Activated CD8-positive, alpha-beta memory T cell treated with anti-CD3 and anti-CD28 coated beads, Interleukin-2, amount 50 U/mL, for 24 hours (primary cell): ENCODE results near the gene OTC.

Experiments
- DNase-seq: peaks from one replicate; pipeline ENCODE4 v3.0.0-alpha.2; 2020; ENCODE audit errors: extremely low read depth

Gene OTC

GRCh38 chrX:38357747-38358673 is 5.6 kb downstream of the OTC start:
- DNase-seq: no peak

- DNase-seq: no peak
Observed at GRCh38 chrX:38363046-38363445, 10.6 kb downstream of the OTC start.

GRCh38 chrX:38365954-38366353 is 13.6 kb downstream of the OTC start:
- DNase-seq: no peak

GRCh38 chrX:38368774-38369173 is 16.4 kb downstream of the OTC start:
- DNase-seq: no peak

- no peak for DNase-seq
Observed at GRCh38 chrX:38371641-38372040, 19.2 kb downstream of the OTC start.

GRCh38 chrX:38374431-38374830 is 22.0 kb downstream of the OTC start:
- DNase-seq: no peak

- DNase-seq: no peak
Observed at GRCh38 chrX:38375891-38376290, 23.5 kb downstream of the OTC start.

GRCh38 chrX:38376747-38377146 is 24.3 kb downstream of the OTC start:
- DNase-seq: no peak

GRCh38 chrX:38379088-38379487 is 26.7 kb downstream of the OTC start:
- DNase-seq: no peak

GRCh38 chrX:38382663-38383062 is 30.3 kb downstream of the OTC start:
- no peak for DNase-seq

GRCh38 chrX:38400389-38400910 is 48.0 kb downstream of the OTC start:
- no peak for DNase-seq

GRCh38 chrX:38402118-38402517 is 49.7 kb downstream of the OTC start:
- no peak for DNase-seq

- no peak for DNase-seq
Observed at GRCh38 chrX:38403834-38404233, 51.4 kb downstream of the OTC start.

- DNase-seq: no peak
Observed at GRCh38 chrX:38407126-38407525, 54.7 kb downstream of the OTC start.

GRCh38 chrX:38409289-38409688 is 56.9 kb downstream of the OTC start:
- no peak for DNase-seq

GRCh38 chrX:38426785-38427184 is 74.4 kb downstream of the OTC start:
- no peak for DNase-seq

GRCh38 chrX:38431525-38431924 is 79.1 kb downstream of the OTC start:
- DNase-seq: no peak

- no peak for DNase-seq
Observed at GRCh38 chrX:38435130-38435529, 82.7 kb downstream of the OTC start.

GRCh38 chrX:38437093-38437492 is 84.7 kb downstream of the OTC start:
- DNase-seq: no peak

GRCh38 chrX:38438321-38438720 is 85.9 kb downstream of the OTC start:
- DNase-seq: no peak

- DNase-seq: no peak
Observed at GRCh38 chrX:38452603-38453002, 100.2 kb downstream of the OTC start.

- no peak for DNase-seq
Observed at GRCh38 chrX:38458071-38458470, 105.7 kb downstream of the OTC start.

- no peak for DNase-seq
Observed at GRCh38 chrX:38462257-38462656, 109.9 kb downstream of the OTC start.

- no peak for DNase-seq
Observed at GRCh38 chrX:38465686-38466085, 113.3 kb downstream of the OTC start.
